ENCODE results near the gene MARVELD3. TPM values are rescaled to one million over a fixed set of nuclear protein-coding genes. Genes with fewer than 3 reads are reported as not detected.
A peak's percentile ranks its signal among the peaks of the same experiment; 100 is the strongest.

Gene MARVELD3
- total RNA-seq, 1 experiment from 2014 or later = 51.7 TPM

GRCh38 chr16:71630808-71631207, 4.8 kb downstream of the MARVELD3 start:
- ChIA-PET CTCF (interaction anchor here (0.6 kb wide), 1 partner anchor 14 kb away, joined by 3 read pairs; no protein-coding TSS in a partner anchor), POLR2A (no interaction called here)
- Mint-ChIP-seq H3K4me1 (ENCODE audit: low read depth, unreplicated experiment) (peaks cover 9% of the 10 kb centered on the region), H3K36me3 (ENCODE audit: insufficient read depth, unreplicated experiment) (peaks cover 85% of the 10 kb centered on the region), H3K27me3 (ENCODE audit: insufficient read depth, unreplicated experiment) (no peaks in the 10 kb centered on the region), H3K27ac (ENCODE audit: unreplicated experiment) (peak overlapping the region; percentile 22), H3K4me3 (ENCODE audit: unreplicated experiment) (no peak overlapping the region), H3K9me3 (ENCODE audit: unreplicated experiment) (no peaks in the 10 kb centered on the region)
- DNase-seq = peak in 1 of 2 experiments; percentile 55
- intact Hi-C loops (cut with micrococcal nuclease; ENCODE audit: unreplicated experiment) = no loop called here
- no peak for TF ChIP-seq CTCF (IDR thresholded peaks at IDR 0.05; ENCODE audit: insufficient read depth in 1 of 2, low read depth in 1 of 2, low read length in 1 of 2, severe bottlenecking in 1 of 2, unreplicated experiment in 1 of 2)
- no peaks in the 10 kb centered on the region for H3K27me3 ChIP-seq (replicated peaks; ENCODE audit: control insufficient read depth, insufficient read depth, low read length)
- H3K36me3 ChIP-seq (ENCODE audit: control insufficient read depth, insufficient read depth, low read length) = peaks cover 10% of the 10 kb centered on the region
- H3K4me1 ChIP-seq = peaks cover 13% of the 10 kb centered on the region
- H3K9me3 ChIP-seq = no peaks in the 10 kb centered on the region
- H3K4me3 ChIP-seq (ENCODE audit: low read depth, low read length) = no peak overlapping the region
- no TSS peak for BruUV-seq (replicated peaks)

GRCh38 chr16:71631776-71632175, 5.8 kb downstream of the MARVELD3 start:
- H3K36me3 ChIP-seq (ENCODE audit: control insufficient read depth, insufficient read depth, low read length) = peaks cover 10% of the 10 kb centered on the region
- no peak overlapping the region for H3K27ac Mint-ChIP-seq (ENCODE audit: unreplicated experiment)
- intact Hi-C loops (cut with micrococcal nuclease; ENCODE audit: unreplicated experiment) = no loop called here
- no peaks in the 10 kb centered on the region for H3K9me3 Mint-ChIP-seq (ENCODE audit: unreplicated experiment)
- no peak for DNase-seq
- H3K4me1 Mint-ChIP-seq (ENCODE audit: low read depth, unreplicated experiment) = peaks cover 9% of the 10 kb centered on the region
- peaks cover 13% of the 10 kb centered on the region for H3K4me1 ChIP-seq
- H3K27me3 Mint-ChIP-seq (ENCODE audit: insufficient read depth, unreplicated experiment) = no peaks in the 10 kb centered on the region
- POLR2A ChIA-PET = no interaction called here
- CTCF ChIA-PET = no interaction called here
- H3K4me3 ChIP-seq (ENCODE audit: low read depth, low read length) = no peak overlapping the region
- H3K4me3 Mint-ChIP-seq (ENCODE audit: unreplicated experiment) = no peak overlapping the region
- no TSS peak for BruUV-seq (replicated peaks)
- H3K9me3 ChIP-seq = no peaks in the 10 kb centered on the region
- no peak for TF ChIP-seq CTCF (IDR thresholded peaks at IDR 0.05; ENCODE audit: insufficient read depth in 1 of 2, low read depth in 1 of 2, low read length in 1 of 2, severe bottlenecking in 1 of 2, unreplicated experiment in 1 of 2)
- H3K27me3 ChIP-seq (replicated peaks; ENCODE audit: control insufficient read depth, insufficient read depth, low read length) = no peaks in the 10 kb centered on the region
- peaks cover 77% of the 10 kb centered on the region for H3K36me3 Mint-ChIP-seq (ENCODE audit: insufficient read depth, unreplicated experiment)

- H3K4me1 Mint-ChIP-seq (ENCODE audit: low read depth, unreplicated experiment) = no peaks in the 10 kb centered on the region
- no peak overlapping the region for H3K27ac Mint-ChIP-seq (ENCODE audit: unreplicated experiment)
- TF ChIP-seq CTCF (IDR thresholded peaks at IDR 0.05; ENCODE audit: insufficient read depth in 1 of 2, low read depth in 1 of 2, low read length in 1 of 2, severe bottlenecking in 1 of 2, unreplicated experiment in 1 of 2) = no peak
- Histone ChIP-seq H3K36me3 (ENCODE audit: control insufficient read depth, insufficient read depth, low read length) (peaks cover 4% of the 10 kb centered on the region), H3K4me3 (ENCODE audit: low read depth, low read length) (no peak overlapping the region), H3K9me3 (no peaks in the 10 kb centered on the region), H3K27me3 (replicated peaks; ENCODE audit: control insufficient read depth, insufficient read depth, low read length) (no peaks in the 10 kb centered on the region), H3K4me1 (peaks cover 7% of the 10 kb centered on the region)
- peaks cover 61% of the 10 kb centered on the region for H3K36me3 Mint-ChIP-seq (ENCODE audit: insufficient read depth, unreplicated experiment)
- ChIA-PET CTCF (no interaction called here), POLR2A (no interaction called here)
- DNase-seq = no peak
- H3K9me3 Mint-ChIP-seq (ENCODE audit: unreplicated experiment) = no peaks in the 10 kb centered on the region
- TSS peak; percentile 11 for BruUV-seq (replicated peaks)
- no peak overlapping the region for H3K4me3 Mint-ChIP-seq (ENCODE audit: unreplicated experiment)
- intact Hi-C loops (cut with micrococcal nuclease; ENCODE audit: unreplicated experiment) = no loop called here
- no peaks in the 10 kb centered on the region for H3K27me3 Mint-ChIP-seq (ENCODE audit: insufficient read depth, unreplicated experiment)
Measured at GRCh38 chr16:71635632-71636031, 9.6 kb downstream of the MARVELD3 start.

Measured in Caco-2 (cell line).